Skeletal muscle satellite cell (primary cell): ENCODE data around the gene CLK2.
"Not testable (repeated sequence)": the region's sequence is repeated elsewhere in the genome, so short reads cannot be mapped to it uniquely, and the experiment has no call there.

Experiments
- H3K27me3 ChIP-seq: 2 replicates; pipeline ENCODE4 v1.7.0; 2013; ENCODE audit warnings: low read length; ENCODE audit not compliant: control insufficient read depth, insufficient read depth
- H3K36me3 ChIP-seq: 2 replicates; pipeline ENCODE4 v1.7.0; 2013; ENCODE audit warnings: mild to moderate bottlenecking, control low read depth, low read length; ENCODE audit not compliant: insufficient read depth
- H3K4me1 ChIP-seq: 2 replicates; pipeline ENCODE4 v1.7.0; 2013; ENCODE audit warnings: low read length; ENCODE audit not compliant: control insufficient read depth, insufficient read depth
- H3K4me2 ChIP-seq: 2 replicates; pipeline ENCODE4 v1.7.0; 2013; ENCODE audit warnings: mild to moderate bottlenecking, low read length
- H3K4me3 ChIP-seq: 2 replicates; pipeline ENCODE4 v1.7.0; 2013; ENCODE audit warnings: low read length
- H3K9ac ChIP-seq: 2 replicates; pipeline ENCODE4 v1.7.0; 2013; ENCODE audit warnings: mild to moderate bottlenecking, low read depth, low read length, moderate library complexity
- H3K9me3 ChIP-seq: replicated peaks from 2 replicates; pipeline ENCODE4 v1.7.0; 2013; ENCODE audit warnings: mild to moderate bottlenecking, control low read depth, low read length

The CLK2 gene

GRCh38 chr1:155232001-155232978 is 41.0 kb downstream of the CLK2 start:
- H3K36me3 ChIP-seq, result peaks cover 11% of the 10 kb centered on the region
- H3K4me1 ChIP-seq, result peaks cover 14% of the 10 kb centered on the region
- not testable (repeated sequence) for H3K4me2 ChIP-seq, H3K4me3 ChIP-seq, H3K9ac ChIP-seq, H3K27me3 ChIP-seq, H3K9me3 ChIP-seq

- not testable (repeated sequence) for H3K4me1 ChIP-seq, H3K9me3 ChIP-seq, H3K4me2 ChIP-seq, H3K9ac ChIP-seq, H3K27me3 ChIP-seq, H3K4me3 ChIP-seq, H3K36me3 ChIP-seq
These were observed 42.0 kb downstream of the CLK2 start for GRCh38 chr1:155231302-155231701.

GRCh38 chr1:155228096-155228427 is 45.2 kb downstream of the CLK2 start:
- Histone ChIP-seq H3K36me3 (no peaks in the 10 kb centered on the region), H3K27me3 (no peaks in the 10 kb centered on the region), H3K9ac (peak overlapping the region; percentile 70), H3K4me1 (peaks cover 31% of the 10 kb centered on the region), H3K4me2 (peak overlapping the region; percentile 91), H3K9me3 (no peaks in the 10 kb centered on the region), H3K4me3 (peak overlapping the region; percentile 59)

GRCh38 chr1:155227261-155228095 is 45.8 kb downstream of the CLK2 start:
- peak overlapping the region; percentile 74 for H3K4me3 ChIP-seq
- H3K36me3 ChIP-seq, result no peaks in the 10 kb centered on the region
- H3K27me3 ChIP-seq, result no peaks in the 10 kb centered on the region
- peak overlapping the region; percentile 91 for H3K4me2 ChIP-seq
- no peaks in the 10 kb centered on the region for H3K9me3 ChIP-seq
- peak overlapping the region; percentile 95 for H3K9ac ChIP-seq
- H3K4me1 ChIP-seq, result peaks cover 31% of the 10 kb centered on the region

GRCh38 chr1:155226910-155227260 is 46.4 kb downstream of the CLK2 start:
- Histone ChIP-seq H3K9ac (peak overlapping the region; percentile 95), H3K4me2 (peak overlapping the region; percentile 91), H3K9me3 (no peaks in the 10 kb centered on the region), H3K27me3 (no peaks in the 10 kb centered on the region), H3K4me3 (peak overlapping the region; percentile 74), H3K36me3 (no peaks in the 10 kb centered on the region), H3K4me1 (peaks cover 31% of the 10 kb centered on the region)

- Histone ChIP-seq H3K4me3 (peak overlapping the region; percentile 74), H3K9me3 (no peaks in the 10 kb centered on the region), H3K36me3 (no peaks in the 10 kb centered on the region), H3K9ac (peak overlapping the region; percentile 95), H3K27me3 (no peaks in the 10 kb centered on the region), H3K4me2 (peak overlapping the region; percentile 91), H3K4me1 (peaks cover 31% of the 10 kb centered on the region)
These were observed 47.0 kb downstream of the CLK2 start for GRCh38 chr1:155226188-155226909.

- Histone ChIP-seq H3K4me2 (peak overlapping the region; percentile 91), H3K4me1 (peaks cover 31% of the 10 kb centered on the region), H3K4me3 (peak overlapping the region; percentile 48), H3K9ac (peak overlapping the region; percentile 95)
- not testable (repeated sequence) for H3K36me3 ChIP-seq, H3K9me3 ChIP-seq, H3K27me3 ChIP-seq
These were observed 47.9 kb downstream of the CLK2 start for GRCh38 chr1:155225404-155225759.

GRCh38 chr1:155223047-155223446 is 50.3 kb downstream of the CLK2 start:
- Histone ChIP-seq H3K4me3 (no peak overlapping the region), H3K4me2 (no peak overlapping the region), H3K27me3 (no peaks in the 10 kb centered on the region), H3K9me3 (no peaks in the 10 kb centered on the region), H3K9ac (no peak overlapping the region), H3K4me1 (peaks cover 36% of the 10 kb centered on the region), H3K36me3 (no peaks in the 10 kb centered on the region)

GRCh38 chr1:155220211-155220965 is 52.9 kb downstream of the CLK2 start:
- H3K9ac ChIP-seq, H3K9me3 ChIP-seq, H3K27me3 ChIP-seq, H3K36me3 ChIP-seq, H3K4me2 ChIP-seq, H3K4me3 ChIP-seq: not testable (repeated sequence)
- H3K4me1 ChIP-seq, result peaks cover 20% of the 10 kb centered on the region

GRCh38 chr1:155219592-155220031 is 53.7 kb downstream of the CLK2 start:
- Histone ChIP-seq H3K9me3 (no peaks in the 10 kb centered on the region), H3K4me1 (peaks cover 12% of the 10 kb centered on the region), H3K9ac (no peak overlapping the region), H3K36me3 (no peaks in the 10 kb centered on the region), H3K4me3 (no peak overlapping the region), H3K27me3 (no peaks in the 10 kb centered on the region), H3K4me2 (peak overlapping the region; percentile 18)
